Prostate gland (tissue), 2 donors: ENCODE data around the gene COTL1.

ENCODE experiments used
- CTCF ChIP-seq, 4 experiments: fragments of 200-600 bp in 2 of 4; fragments of 450-650 bp in 2 of 4; sonication (generic) in 2 of 4; IDR thresholded peaks; 1 replicate in 3 of 4; 2 replicates in 1 of 4; pipeline ENCODE4 v1.5.1; 2016 to 2019; ENCODE audit warnings: antibody characterized with exemption in 4 of 4, mild to moderate bottlenecking in 2 of 4, moderate library complexity in 2 of 4
- POLR2A ChIP-seq: fragments of 450-650 bp; IDR thresholded peaks from one replicate; pipeline ENCODE4 v1.6.1; 2016; ENCODE audit warnings: antibody characterized with exemption, mild to moderate bottlenecking

- TF ChIP-seq CTCF (IDR thresholded peaks at IDR 0.05) (no peak), POLR2A (no peak)
Measured at GRCh38 chr16:84545114-84545737, 72.7 kb downstream of the COTL1 start.
